Measurements from ENCODE around the gene RXRA.

Gene RXRA

GRCh38 chr9:134367791-134368490 is 41.7 kb downstream of the RXRA start:
- peak overlapping the region in 1 of 2 experiments; percentile 55 for H2BK12ac ChIP-seq (ENCODE audit: low read length in 2 of 2)
- no peak overlapping the region for H3K4me3 ChIP-seq (ENCODE audit: insufficient read depth in 1 of 2, low read depth in 1 of 2, low read length in 2 of 2)
- no peak overlapping the region for H2BK120ac ChIP-seq (ENCODE audit: low read depth, low read length)
- H4K8ac ChIP-seq (ENCODE audit: low read length) = no peak overlapping the region
- no peak overlapping the region for H3K4ac ChIP-seq (ENCODE audit: low read depth in 1 of 2, low read length in 2 of 2)
- peaks cover 60% of the 10 kb centered on the region for H3K4me1 ChIP-seq (ENCODE audit: control insufficient read depth, insufficient read depth, low read depth, low read length)
- H2AFZ ChIP-seq (ENCODE audit: low read depth, low read length) = no peak overlapping the region
- H2AK5ac ChIP-seq (ENCODE audit: low read length, severe bottlenecking) = no peak overlapping the region
- H3K23ac ChIP-seq (ENCODE audit: low read length in 2 of 2) = no peak overlapping the region
- no peaks in the 10 kb centered on the region for H3K27me3 ChIP-seq (ENCODE audit: control insufficient read depth in 1 of 2, insufficient read depth in 1 of 2, low read length in 2 of 2)
- H3K9ac ChIP-seq (ENCODE audit: low read length) = no peak overlapping the region
- no peak overlapping the region for H3K27ac ChIP-seq (ENCODE audit: low read length, poor library complexity, severe bottlenecking)
- WGBS = 50% methylated on average over 19 of the region's 19 CpGs
- no peak overlapping the region for H2BK5ac ChIP-seq (ENCODE audit: low read depth, low read length, poor library complexity, severe bottlenecking)
- DNase-seq = peak; percentile 27
- H4K91ac ChIP-seq (ENCODE audit: low read length) = no peak overlapping the region
- H2BK15ac ChIP-seq (ENCODE audit: low read depth, poor library complexity, severe bottlenecking) = no peak overlapping the region
- H3K4me2 ChIP-seq (ENCODE audit: low read length, poor library complexity, severe bottlenecking) = no peak overlapping the region
- peak overlapping the region in 1 of 2 experiments; percentile 64 for H3K18ac ChIP-seq (ENCODE audit: low read depth in 1 of 2, low read length in 2 of 2)
- no peaks in the 10 kb centered on the region for H3K9me3 ChIP-seq (ENCODE audit: control insufficient read depth, low read length)
- peak overlapping the region in 1 of 2 experiments; percentile 24 for H3K14ac ChIP-seq (ENCODE audit: low read length in 2 of 2)
- peaks cover 75% of the 10 kb centered on the region for H3K79me1 ChIP-seq (replicated peaks; ENCODE audit: low read length, poor library complexity, severe bottlenecking)
- H3K36me3 ChIP-seq (ENCODE audit: control insufficient read depth in 1 of 2, insufficient read depth in 2 of 2, low read depth in 1 of 2, low read length in 2 of 2) = peaks cover 0 to 18% of the 10 kb centered on the region in 2 experiments

GRCh38 chr9:134368571-134368970 is 42.3 kb downstream of the RXRA start:
- Histone ChIP-seq H2BK15ac (ENCODE audit: low read depth, poor library complexity, severe bottlenecking) (no peak overlapping the region), H3K4ac (ENCODE audit: low read depth in 1 of 2, low read length in 2 of 2) (peak overlapping the region in 1 of 2 experiments; percentile 12), H3K27me3 (ENCODE audit: control insufficient read depth in 1 of 2, insufficient read depth in 1 of 2, low read length in 2 of 2) (no peaks in the 10 kb centered on the region), H3K4me3 (ENCODE audit: insufficient read depth in 1 of 2, low read depth in 1 of 2, low read length in 2 of 2) (no peak overlapping the region), H3K36me3 (ENCODE audit: control insufficient read depth in 1 of 2, insufficient read depth in 2 of 2, low read depth in 1 of 2, low read length in 2 of 2) (peaks cover 0 to 14% of the 10 kb centered on the region in 2 experiments), H2AK5ac (ENCODE audit: low read length, severe bottlenecking) (no peak overlapping the region), H3K18ac (ENCODE audit: low read depth in 1 of 2, low read length in 2 of 2) (peak overlapping the region in 1 of 2 experiments; percentile 44), H2BK120ac (ENCODE audit: low read depth, low read length) (no peak overlapping the region), H3K14ac (ENCODE audit: low read length in 2 of 2) (peak overlapping the region in 1 of 2 experiments; percentile 87), H2AFZ (ENCODE audit: low read depth, low read length) (no peak overlapping the region), H3K9me3 (ENCODE audit: control insufficient read depth, low read length) (no peaks in the 10 kb centered on the region), H3K27ac (ENCODE audit: low read length, poor library complexity, severe bottlenecking) (no peak overlapping the region), H2BK12ac (ENCODE audit: low read length in 2 of 2) (peak overlapping the region; percentile 4 to 55), H3K23ac (ENCODE audit: low read length in 2 of 2) (peak overlapping the region in 1 of 2 experiments; percentile 63), H2BK5ac (ENCODE audit: low read depth, low read length, poor library complexity, severe bottlenecking) (no peak overlapping the region), H4K91ac (ENCODE audit: low read length) (no peak overlapping the region), H3K9ac (ENCODE audit: low read length) (no peak overlapping the region), H4K8ac (ENCODE audit: low read length) (peak overlapping the region; percentile 2), H3K79me1 (replicated peaks; ENCODE audit: low read length, poor library complexity, severe bottlenecking) (peaks cover 74% of the 10 kb centered on the region), H3K4me2 (ENCODE audit: low read length, poor library complexity, severe bottlenecking) (no peak overlapping the region), H3K4me1 (ENCODE audit: control insufficient read depth, insufficient read depth, low read depth, low read length) (peaks cover 64% of the 10 kb centered on the region)
- DNase-seq = peak; percentile 20
- WGBS = 80% methylated on average over 3 of the region's 3 CpGs

GRCh38 chr9:134369416-134370212 is 43.4 kb downstream of the RXRA start:
- peaks cover 76% of the 10 kb centered on the region for H3K79me1 ChIP-seq (replicated peaks; ENCODE audit: low read length, poor library complexity, severe bottlenecking)
- no peak overlapping the region for H3K9ac ChIP-seq (ENCODE audit: low read length)
- H2AK5ac ChIP-seq (ENCODE audit: low read length, severe bottlenecking) = no peak overlapping the region
- H2BK120ac ChIP-seq (ENCODE audit: low read depth, low read length) = no peak overlapping the region
- H3K4me1 ChIP-seq (ENCODE audit: control insufficient read depth, insufficient read depth, low read depth, low read length) = peaks cover 70% of the 10 kb centered on the region
- DNase-seq = no peak
- H3K9me3 ChIP-seq (ENCODE audit: control insufficient read depth, low read length) = no peaks in the 10 kb centered on the region
- H4K8ac ChIP-seq (ENCODE audit: low read length) = no peak overlapping the region
- 92% methylated on average over 13 of the region's 19 CpGs for WGBS
- no peak overlapping the region for H3K4ac ChIP-seq (ENCODE audit: low read depth in 1 of 2, low read length in 2 of 2)
- no peaks in the 10 kb centered on the region for H3K27me3 ChIP-seq (ENCODE audit: control insufficient read depth in 1 of 2, insufficient read depth in 1 of 2, low read length in 2 of 2)
- no peak overlapping the region for H3K27ac ChIP-seq (ENCODE audit: low read length, poor library complexity, severe bottlenecking)
- no peak overlapping the region for H3K14ac ChIP-seq (ENCODE audit: low read length in 2 of 2)
- no peak overlapping the region for H2BK12ac ChIP-seq (ENCODE audit: low read length in 2 of 2)
- no peak overlapping the region for H3K23ac ChIP-seq (ENCODE audit: low read length in 2 of 2)
- H3K4me2 ChIP-seq (ENCODE audit: low read length, poor library complexity, severe bottlenecking) = no peak overlapping the region
- no peak overlapping the region for H3K4me3 ChIP-seq (ENCODE audit: insufficient read depth in 1 of 2, low read depth in 1 of 2, low read length in 2 of 2)
- no peak overlapping the region for H2BK15ac ChIP-seq (ENCODE audit: low read depth, poor library complexity, severe bottlenecking)
- no peak overlapping the region for H4K91ac ChIP-seq (ENCODE audit: low read length)
- H2AFZ ChIP-seq (ENCODE audit: low read depth, low read length) = no peak overlapping the region
- no peak overlapping the region for H2BK5ac ChIP-seq (ENCODE audit: low read depth, low read length, poor library complexity, severe bottlenecking)
- peak overlapping the region in 1 of 2 experiments; percentile 8 for H3K18ac ChIP-seq (ENCODE audit: low read depth in 1 of 2, low read length in 2 of 2)
- peaks cover 0 to 19% of the 10 kb centered on the region in 2 experiments for H3K36me3 ChIP-seq (ENCODE audit: control insufficient read depth in 1 of 2, insufficient read depth in 2 of 2, low read depth in 1 of 2, low read length in 2 of 2)

GRCh38 chr9:134370213-134370492 is 43.9 kb downstream of the RXRA start:
- Histone ChIP-seq H3K4me2 (ENCODE audit: low read length, poor library complexity, severe bottlenecking) (no peak overlapping the region), H3K79me1 (replicated peaks; ENCODE audit: low read length, poor library complexity, severe bottlenecking) (peaks cover 75% of the 10 kb centered on the region), H3K9ac (ENCODE audit: low read length) (no peak overlapping the region), H4K91ac (ENCODE audit: low read length) (no peak overlapping the region), H2BK5ac (ENCODE audit: low read depth, low read length, poor library complexity, severe bottlenecking) (no peak overlapping the region), H3K23ac (ENCODE audit: low read length in 2 of 2) (no peak overlapping the region), H2AK5ac (ENCODE audit: low read length, severe bottlenecking) (no peak overlapping the region), H2AFZ (ENCODE audit: low read depth, low read length) (no peak overlapping the region), H2BK12ac (ENCODE audit: low read length in 2 of 2) (no peak overlapping the region), H3K4me1 (ENCODE audit: control insufficient read depth, insufficient read depth, low read depth, low read length) (peaks cover 75% of the 10 kb centered on the region), H3K4ac (ENCODE audit: low read depth in 1 of 2, low read length in 2 of 2) (no peak overlapping the region), H3K18ac (ENCODE audit: low read depth in 1 of 2, low read length in 2 of 2) (no peak overlapping the region), H3K14ac (ENCODE audit: low read length in 2 of 2) (no peak overlapping the region), H3K36me3 (ENCODE audit: control insufficient read depth in 1 of 2, insufficient read depth in 2 of 2, low read depth in 1 of 2, low read length in 2 of 2) (peaks cover 0 to 19% of the 10 kb centered on the region in 2 experiments), H2BK120ac (ENCODE audit: low read depth, low read length) (no peak overlapping the region), H2BK15ac (ENCODE audit: low read depth, poor library complexity, severe bottlenecking) (no peak overlapping the region), H3K4me3 (ENCODE audit: insufficient read depth in 1 of 2, low read depth in 1 of 2, low read length in 2 of 2) (no peak overlapping the region), H4K8ac (ENCODE audit: low read length) (no peak overlapping the region), H3K27ac (ENCODE audit: low read length, poor library complexity, severe bottlenecking) (no peak overlapping the region), H3K27me3 (ENCODE audit: control insufficient read depth in 1 of 2, insufficient read depth in 1 of 2, low read length in 2 of 2) (no peaks in the 10 kb centered on the region), H3K9me3 (ENCODE audit: control insufficient read depth, low read length) (no peaks in the 10 kb centered on the region)
- 96% methylated on average over 15 of the region's 15 CpGs for WGBS
- no peak for DNase-seq

Measured in mesenchymal stem cell (in vitro differentiated cells and primary cell).